Measurements from ENCODE around the gene KRTAP2-1. TPM values are rescaled to one million over a fixed set of nuclear protein-coding genes. Genes with fewer than 3 reads are reported as not detected.

The KRTAP2-1 gene
- total and polyA plus RNA-seq, 10 donors, result not detected

GRCh38 chr17:41013606-41014005 is 33.5 kb downstream of the KRTAP2-1 start:
- WGBS, 5 donors, result 41 to 76% (median 60%) methylated on average over 1 of the region's 1 CpG
- intact Hi-C loops (cut with DNase I; ENCODE audit: low total_unique reads), result no loop called here
- no peaks in the 10 kb centered on the region for H3K9me3 ChIP-seq
- no peak for TF ChIP-seq POLR2AphosphoS5 (IDR thresholded peaks at IDR 0.05)
- no peak for TF ChIP-seq CTCF (IDR thresholded peaks at IDR 0.05 in 8 of 11, conservative IDR thresholded peaks at IDR 0.05 in 3 of 11)
- no peak for TF ChIP-seq POLR2A (IDR thresholded peaks at IDR 0.05)
- no peak for DNase-seq
- no peaks in the 10 kb centered on the region for H3K36me3 ChIP-seq
- H3K27ac ChIP-seq, result no peak overlapping the region
- no peaks in the 10 kb centered on the region for H3K4me1 ChIP-seq
- H3K4me3 ChIP-seq, result no peak overlapping the region
- H3K27me3 ChIP-seq (replicated peaks in 1 of 7), result no peaks in the 10 kb centered on the region

- TF ChIP-seq POLR2A (IDR thresholded peaks at IDR 0.05) (no peak), CTCF (IDR thresholded peaks at IDR 0.05 in 8 of 11, conservative IDR thresholded peaks at IDR 0.05 in 3 of 11) (no peak), POLR2AphosphoS5 (IDR thresholded peaks at IDR 0.05) (no peak)
- intact Hi-C loops (cut with DNase I; ENCODE audit: low total_unique reads), result no loop called here
- H3K9me3 ChIP-seq, result no peaks in the 10 kb centered on the region
- no peak overlapping the region for H3K4me3 ChIP-seq
- DNase-seq, result no peak
- H3K4me1 ChIP-seq, result no peaks in the 10 kb centered on the region
- WGBS, 5 donors, result 83 to 96% (median 89%) methylated on average over 3 of the region's 3 CpGs
- no peak overlapping the region for H3K27ac ChIP-seq
- H3K36me3 ChIP-seq, result no peaks in the 10 kb centered on the region
- no peaks in the 10 kb centered on the region for H3K27me3 ChIP-seq (replicated peaks in 1 of 7)
Observed at GRCh38 chr17:41013181-41013580, 33.9 kb downstream of the KRTAP2-1 start.

GRCh38 chr17:41012326-41013120 is 34.6 kb downstream of the KRTAP2-1 start:
- intact Hi-C loops (cut with DNase I; ENCODE audit: low total_unique reads), result no loop called here
- no peak for DNase-seq
- no peak overlapping the region for H3K4me3 ChIP-seq
- no peaks in the 10 kb centered on the region for H3K36me3 ChIP-seq
- no peaks in the 10 kb centered on the region for H3K4me1 ChIP-seq
- no peak overlapping the region for H3K27ac ChIP-seq
- WGBS, 5 donors, result 64 to 79% (median 75%) methylated on average over 6 of the region's 6 CpGs
- no peaks in the 10 kb centered on the region for H3K27me3 ChIP-seq (replicated peaks in 1 of 7)
- H3K9me3 ChIP-seq, result no peaks in the 10 kb centered on the region
- TF ChIP-seq POLR2AphosphoS5 (IDR thresholded peaks at IDR 0.05) (no peak), CTCF (IDR thresholded peaks at IDR 0.05 in 8 of 11, conservative IDR thresholded peaks at IDR 0.05 in 3 of 11) (no peak), POLR2A (IDR thresholded peaks at IDR 0.05) (no peak)

GRCh38 chr17:41010441-41010840 is 36.7 kb downstream of the KRTAP2-1 start:
- Histone ChIP-seq H3K36me3 (no peaks in the 10 kb centered on the region), H3K4me3 (no peak overlapping the region), H3K4me1 (no peaks in the 10 kb centered on the region), H3K27ac (no peak overlapping the region), H3K27me3 (replicated peaks in 1 of 7) (no peaks in the 10 kb centered on the region), H3K9me3 (no peaks in the 10 kb centered on the region)
- no peak for DNase-seq
- no peak for TF ChIP-seq POLR2AphosphoS5 (IDR thresholded peaks at IDR 0.05)
- no peak for TF ChIP-seq POLR2A (IDR thresholded peaks at IDR 0.05)
- no peak for TF ChIP-seq CTCF (IDR thresholded peaks at IDR 0.05 in 8 of 11, conservative IDR thresholded peaks at IDR 0.05 in 3 of 11)
- intact Hi-C loops (cut with DNase I; ENCODE audit: low total_unique reads), result no loop called here
